ENCODE data around the gene AMFR. TPM values are rescaled to one million over a fixed set of nuclear protein-coding genes. Genes with fewer than 3 reads are reported as not detected.

The AMFR gene
- total RNA-seq, 6 experiments from 2014 or later: 104 to 117 (median 112) TPM

DNA sequence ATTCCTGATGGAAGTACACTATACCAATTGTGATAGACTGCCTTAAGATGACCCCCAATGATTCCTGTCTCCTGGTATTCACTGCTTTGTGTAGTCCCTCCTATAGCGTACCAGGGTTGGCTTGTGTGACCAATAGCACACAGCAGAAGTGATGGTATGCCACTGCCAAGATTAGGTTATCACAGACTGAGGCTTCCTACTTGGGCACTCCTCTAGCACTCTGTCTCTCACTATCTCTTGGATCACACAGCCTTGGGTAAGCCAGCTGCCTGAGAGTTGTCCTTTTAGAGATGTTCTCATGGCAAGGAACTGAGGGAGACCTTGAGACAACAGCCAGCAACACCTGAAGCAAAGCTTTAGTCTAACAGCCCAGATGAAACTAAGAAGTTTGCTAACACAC, 12.7 kb upstream of the AMFR start:
- DNase-seq: no peak
- H3K4me1 Mint-ChIP-seq (ENCODE audit: low read depth): no peaks in the 10 kb centered on the region
- H3K4me3 Mint-ChIP-seq: no peak overlapping the region
- H3K27ac Mint-ChIP-seq: no peak overlapping the region
- peaks cover 6% of the 10 kb centered on the region; the same call in 1 of the 2 replicates for H3K36me3 Mint-ChIP-seq (ENCODE audit: low read depth)
- no peak for TF ChIP-seq CTCF (IDR thresholded peaks at IDR 0.05)
- no peaks in the 10 kb centered on the region for H3K9me3 Mint-ChIP-seq
- H3K27me3 Mint-ChIP-seq (ENCODE audit: insufficient read depth): no peaks in the 10 kb centered on the region

- DNase-seq: no peak
- Mint-ChIP-seq H3K9me3 (no peaks in the 10 kb centered on the region), H3K27ac (no peak overlapping the region), H3K27me3 (ENCODE audit: insufficient read depth) (no peaks in the 10 kb centered on the region), H3K36me3 (ENCODE audit: low read depth) (peaks cover 8% of the 10 kb centered on the region), H3K4me1 (ENCODE audit: low read depth) (no peaks in the 10 kb centered on the region), H3K4me3 (no peak overlapping the region)
- TF ChIP-seq CTCF (IDR thresholded peaks at IDR 0.05): no peak
Observed at GRCh38 chr16:56436258-56436657, 10.9 kb upstream of the AMFR start.

- Mint-ChIP-seq H3K4me3 (no peak overlapping the region), H3K27me3 (ENCODE audit: insufficient read depth) (no peaks in the 10 kb centered on the region), H3K4me1 (ENCODE audit: low read depth) (peaks cover 19% of the 10 kb centered on the region), H3K36me3 (ENCODE audit: low read depth) (peaks cover 17% of the 10 kb centered on the region), H3K27ac (no peak overlapping the region), H3K9me3 (no peaks in the 10 kb centered on the region)
- TF ChIP-seq CTCF (IDR thresholded peaks at IDR 0.05): no peak
- no peak for DNase-seq
Observed at GRCh38 chr16:56428091-56428490, 2.7 kb upstream of the AMFR start.

DNA sequence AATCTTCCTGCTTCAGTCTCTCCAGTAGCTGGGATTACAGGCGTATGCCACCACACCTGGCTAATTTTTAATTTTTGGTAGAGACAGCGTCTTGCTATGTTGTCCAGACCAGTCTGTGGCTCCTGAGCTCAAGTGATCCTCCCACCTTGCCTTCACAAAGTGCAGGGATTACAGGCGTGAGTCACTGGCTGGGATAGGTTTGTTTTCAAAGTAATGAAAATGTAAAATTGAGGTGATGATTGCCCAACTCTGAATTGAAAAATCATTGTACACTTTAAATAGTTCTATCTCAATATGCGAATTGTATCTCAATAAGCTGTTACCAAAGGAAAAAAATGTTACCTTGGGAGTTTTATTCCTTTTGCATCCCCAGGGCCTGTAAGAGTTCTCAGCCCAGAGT, 1.2 kb upstream of the AMFR start:
- peaks cover 34% of the 10 kb centered on the region for H3K4me1 Mint-ChIP-seq (ENCODE audit: low read depth)
- DNase-seq: no peak
- no peaks in the 10 kb centered on the region for H3K9me3 Mint-ChIP-seq
- no peak overlapping the region for H3K27ac Mint-ChIP-seq
- peaks cover 12% of the 10 kb centered on the region for H3K36me3 Mint-ChIP-seq (ENCODE audit: low read depth)
- peak overlapping the region; percentile 65; the same call in 1 of the 2 replicates for H3K4me3 Mint-ChIP-seq
- H3K27me3 Mint-ChIP-seq (ENCODE audit: insufficient read depth): no peaks in the 10 kb centered on the region
- no peak for TF ChIP-seq CTCF (IDR thresholded peaks at IDR 0.05)

DNA sequence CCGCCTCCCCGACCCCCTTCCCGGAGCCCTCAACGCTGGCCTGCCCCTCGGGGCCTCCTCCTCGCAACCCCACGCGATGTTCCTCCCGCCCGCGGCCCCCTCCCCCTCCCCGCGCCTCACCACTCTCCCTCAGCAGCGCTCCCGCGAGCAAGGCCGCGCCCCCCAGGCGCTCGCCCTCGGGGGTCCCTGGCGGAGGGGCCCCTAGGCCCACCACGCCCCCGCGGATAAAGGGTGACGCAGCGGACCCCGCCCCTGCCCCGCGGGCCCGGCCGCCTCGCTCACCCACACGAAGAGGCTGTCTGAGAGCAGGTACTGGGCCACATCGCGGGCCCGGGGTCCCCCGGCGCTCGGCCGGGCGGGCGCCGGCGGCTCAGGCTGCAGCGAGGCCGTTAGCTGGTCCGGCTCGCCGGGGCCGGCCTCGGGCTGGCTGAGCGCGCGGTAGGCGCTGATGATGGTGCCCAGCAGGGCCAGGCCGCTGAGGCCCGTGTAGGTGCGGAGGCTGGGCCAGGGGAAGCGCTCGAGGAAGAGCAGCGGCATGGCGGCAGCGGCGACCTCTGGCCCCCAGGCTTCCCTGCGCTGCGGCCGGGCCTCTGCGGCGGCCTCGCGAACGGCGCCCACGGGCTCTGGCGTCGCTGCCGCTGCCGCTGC, 430 bp downstream of the AMFR start:
- DNase-seq: no peak
- Mint-ChIP-seq H3K4me3 (peak overlapping the region; percentile 94), H3K27me3 (ENCODE audit: insufficient read depth) (no peaks in the 10 kb centered on the region), H3K36me3 (ENCODE audit: low read depth) (no peaks in the 10 kb centered on the region), H3K27ac (peak overlapping the region; percentile 84), H3K9me3 (no peaks in the 10 kb centered on the region), H3K4me1 (ENCODE audit: low read depth) (peaks cover 46% of the 10 kb centered on the region)
- TF ChIP-seq CTCF (IDR thresholded peaks at IDR 0.05): no peak
